ENCODE measurements around the gene TIPRL.

Gene TIPRL

GRCh38 chr1:168217664-168218063 lies 38.9 kb downstream of the TIPRL start:
- no peak for DNase-seq

GRCh38 chr1:168218658-168219057 lies 39.9 kb downstream of the TIPRL start:
- no peak for DNase-seq

- DNase-seq = no peak
Observed at GRCh38 chr1:168220470-168220871, 41.7 kb downstream of the TIPRL start.

GRCh38 chr1:168221275-168221674 lies 42.5 kb downstream of the TIPRL start:
- DNase-seq = no peak

GRCh38 chr1:168223261-168223660 lies 44.5 kb downstream of the TIPRL start:
- DNase-seq = no peak

- DNase-seq = peak; percentile 29
Observed at GRCh38 chr1:168223681-168224540, 45.1 kb downstream of the TIPRL start.

GRCh38 chr1:168224991-168225390 lies 46.2 kb downstream of the TIPRL start:
- no peak for DNase-seq

GRCh38 chr1:168225476-168226190 lies 46.9 kb downstream of the TIPRL start, which contains the start of gene SFT2D2:
Gene SFT2D2 (plus strand): TSS chr1:168226004. CDS start chr1:168226080, 76 bp downstream.
- DNase-seq = peak; percentile 69

GRCh38 chr1:168227620-168228019 lies 48.9 kb downstream of the TIPRL start:
- DNase-seq = no peak

GRCh38 chr1:168229893-168230292 lies 51.1 kb downstream of the TIPRL start:
- DNase-seq = no peak

GRCh38 chr1:168230709-168231108 lies 51.9 kb downstream of the TIPRL start:
- no peak for DNase-seq

GRCh38 chr1:168234846-168235547 lies 56.2 kb downstream of the TIPRL start:
- peak; percentile 48 for DNase-seq

- DNase-seq = no peak
Observed at GRCh38 chr1:168235548-168235885, 56.8 kb downstream of the TIPRL start.

- no peak for DNase-seq
Observed at GRCh38 chr1:168235937-168236336, 57.2 kb downstream of the TIPRL start.

- DNase-seq = no peak
Observed at GRCh38 chr1:168236836-168237611, 58.3 kb downstream of the TIPRL start.

- DNase-seq = no peak
Observed at GRCh38 chr1:168243198-168243597, 64.4 kb downstream of the TIPRL start.

GRCh38 chr1:168243636-168244212 lies 65.0 kb downstream of the TIPRL start:
- DNase-seq = no peak

- DNase-seq = no peak
Observed at GRCh38 chr1:168245042-168245441, 66.3 kb downstream of the TIPRL start.

- no peak for DNase-seq
Observed at GRCh38 chr1:168246506-168246905, 67.7 kb downstream of the TIPRL start.
